Ovary (tissue), 3 donors: ENCODE data around the gene EGR4.

Experiments used
- CTCF ChIP-seq, 3 donors: fragments of 450-650 bp in 2 of 3; fragments of 200-600 bp in 1 of 3; IDR thresholded peaks; one replicate each; pipeline versions ENCODE4 v1.5.1 to v1.8.0; 2016 to 2022; ENCODE audit warnings: antibody characterized with exemption in 3 of 3, mild to moderate bottlenecking in 1 of 3
- EP300 ChIP-seq: sonication (generic); formaldehyde crosslinking; IDR thresholded peaks from one replicate; pipeline ENCODE4 v1.6.1; 2017; ENCODE audit warnings: antibody characterized with exemption
- POLR2A ChIP-seq: fragments of 450-650 bp; IDR thresholded peaks from one replicate; pipeline ENCODE4 v1.6.1; 2017; ENCODE audit warnings: antibody characterized with exemption, mild to moderate bottlenecking, moderate library complexity
- donor health status: DM: no; HTN: no; CAD: no.

GRCh38 chr2:73341039-73341438 lies 47.7 kb upstream of the EGR4 start:
- TF ChIP-seq CTCF (IDR thresholded peaks at IDR 0.05) = no peak
- no peak for TF ChIP-seq EP300
- TF ChIP-seq POLR2A = no peak
